Measurements from ENCODE around the gene BCO1. TPM values are rescaled to one million over a fixed set of nuclear protein-coding genes. Genes with fewer than 3 reads are reported as not detected.

Gene BCO1
- total RNA-seq, 4 donors from 2014 or later = not detected

DNA sequence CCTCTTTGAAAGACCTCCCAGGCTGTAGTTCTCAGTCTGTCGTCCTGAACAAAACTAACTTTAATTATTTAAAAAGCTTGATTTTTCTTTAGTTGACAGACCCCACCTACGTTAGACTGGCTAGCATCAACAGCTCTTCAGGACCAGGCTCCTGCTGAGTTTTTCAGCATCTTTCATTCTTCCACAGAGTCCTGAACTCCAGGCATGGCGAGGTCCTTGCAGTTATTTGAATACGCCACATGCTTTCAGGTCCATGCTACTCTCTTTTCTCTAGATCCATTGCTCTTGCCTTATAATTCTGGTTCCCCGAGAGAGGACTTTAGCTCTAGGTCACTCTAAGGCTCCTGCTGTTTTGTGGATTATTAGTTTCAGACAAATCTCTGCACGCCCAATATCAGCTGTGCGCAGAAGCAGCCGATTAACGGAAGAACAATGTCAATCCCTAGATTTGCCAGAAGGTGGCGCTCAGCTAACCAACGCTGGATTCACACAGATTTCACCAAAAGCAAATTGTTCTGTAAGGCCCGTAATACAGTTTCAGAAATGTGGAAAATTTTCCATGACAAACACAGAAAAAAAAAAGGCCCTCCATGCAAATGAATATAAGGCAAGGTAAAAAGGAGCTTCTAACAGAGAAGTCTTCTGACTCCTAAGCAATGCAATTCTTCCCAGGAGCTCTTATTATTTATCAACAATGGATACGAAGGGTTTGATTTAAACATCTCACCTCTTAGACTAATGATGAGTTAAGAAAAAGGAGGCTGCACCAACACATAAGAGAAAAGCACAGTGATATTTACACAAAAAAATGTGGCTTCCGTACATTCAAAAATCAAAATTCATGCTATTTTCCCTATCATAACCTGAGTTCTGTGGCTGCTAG is 33.5 kb upstream of the BCO1 start:
- TF ChIP-seq, protein P1, sequence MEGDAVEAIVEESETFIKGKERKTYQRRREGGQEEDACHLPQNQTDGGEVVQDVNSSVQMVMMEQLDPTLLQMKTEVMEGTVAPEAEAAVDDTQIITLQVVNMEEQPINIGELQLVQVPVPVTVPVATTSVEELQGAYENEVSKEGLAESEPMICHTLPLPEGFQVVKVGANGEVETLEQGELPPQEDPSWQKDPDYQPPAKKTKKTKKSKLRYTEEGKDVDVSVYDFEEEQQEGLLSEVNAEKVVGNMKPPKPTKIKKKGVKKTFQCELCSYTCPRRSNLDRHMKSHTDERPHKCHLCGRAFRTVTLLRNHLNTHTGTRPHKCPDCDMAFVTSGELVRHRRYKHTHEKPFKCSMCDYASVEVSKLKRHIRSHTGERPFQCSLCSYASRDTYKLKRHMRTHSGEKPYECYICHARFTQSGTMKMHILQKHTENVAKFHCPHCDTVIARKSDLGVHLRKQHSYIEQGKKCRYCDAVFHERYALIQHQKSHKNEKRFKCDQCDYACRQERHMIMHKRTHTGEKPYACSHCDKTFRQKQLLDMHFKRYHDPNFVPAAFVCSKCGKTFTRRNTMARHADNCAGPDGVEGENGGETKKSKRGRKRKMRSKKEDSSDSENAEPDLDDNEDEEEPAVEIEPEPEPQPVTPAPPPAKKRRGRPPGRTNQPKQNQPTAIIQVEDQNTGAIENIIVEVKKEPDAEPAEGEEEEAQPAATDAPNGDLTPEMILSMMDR (IDR thresholded peaks at IDR 0.05; ENCODE audit: low read depth) = no peak

DNA sequence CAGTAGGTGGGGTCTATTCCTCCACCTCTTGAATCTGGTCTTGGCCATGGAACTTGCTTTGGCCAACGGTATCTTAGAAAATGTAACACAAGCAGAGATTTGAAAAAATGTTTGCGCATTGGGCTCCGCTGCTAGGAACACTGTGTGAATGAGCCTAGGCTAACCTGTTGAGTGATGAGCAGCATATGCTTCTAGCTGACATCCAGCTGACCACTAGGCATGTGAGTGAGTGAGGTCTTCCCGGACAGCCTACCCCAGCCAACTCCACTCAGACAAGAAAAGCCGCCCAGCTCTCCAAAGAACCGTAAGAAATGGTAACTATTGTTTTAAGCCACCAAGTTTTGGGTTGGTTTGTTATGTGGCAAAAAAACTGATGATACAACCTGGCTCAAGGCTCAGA is 31.4 kb upstream of the BCO1 start:
- TF ChIP-seq, protein P1 (IDR thresholded peaks at IDR 0.05; ENCODE audit: low read depth) = no peak

DNA sequence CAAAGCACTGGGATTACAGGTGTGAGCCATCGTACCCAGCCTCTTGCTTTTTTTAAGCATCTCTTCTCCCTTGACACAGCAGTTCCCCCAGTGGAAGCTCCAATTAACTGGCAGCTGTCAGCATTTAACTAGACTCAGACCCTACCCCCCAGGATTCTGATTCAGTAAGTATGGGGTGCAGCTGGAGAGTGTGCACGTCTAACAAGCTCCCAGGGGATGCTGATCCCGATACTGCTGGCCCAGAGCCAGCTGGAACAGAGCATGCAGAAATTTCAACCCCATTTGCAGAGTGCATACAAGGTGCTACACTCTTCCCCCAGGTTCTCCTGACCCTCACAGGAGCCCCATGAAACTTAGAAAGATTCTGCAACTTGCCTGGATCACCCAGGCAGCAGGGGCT is 27.7 kb upstream of the BCO1 start:
- TF ChIP-seq, protein P1 (IDR thresholded peaks at IDR 0.05; ENCODE audit: low read depth) = no peak

DNA sequence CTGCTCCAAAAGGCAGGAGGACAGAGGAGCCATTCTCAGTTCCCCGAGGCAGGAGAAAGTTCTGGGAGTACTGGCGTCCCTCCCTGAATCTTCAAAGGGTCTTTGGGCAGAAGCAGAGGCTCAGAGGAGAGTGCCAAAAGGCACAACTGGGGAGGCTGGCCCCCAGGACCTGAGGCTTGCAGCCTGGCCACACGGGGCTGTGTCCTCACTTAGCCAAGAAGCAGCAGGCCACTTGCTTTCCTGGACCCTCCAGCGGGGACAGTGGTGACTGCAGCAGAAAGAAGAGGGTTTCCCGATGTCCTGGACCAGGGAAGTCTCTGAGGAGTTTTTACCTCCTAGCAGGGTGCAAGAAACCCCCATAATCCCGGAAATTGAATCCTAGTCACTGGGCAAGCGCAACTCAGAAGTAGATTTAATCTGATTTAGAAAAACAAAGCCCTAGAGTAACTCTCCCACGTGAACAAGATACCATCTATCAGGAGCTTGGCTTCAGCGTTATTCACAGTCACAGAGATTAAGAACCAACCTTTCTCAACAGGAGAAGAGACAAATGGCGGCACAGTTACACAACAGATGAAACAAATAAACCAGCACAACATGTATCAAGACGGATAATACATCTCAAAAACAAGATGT is 25.5 kb upstream of the BCO1 start:
- TF ChIP-seq, protein P1 (IDR thresholded peaks at IDR 0.05; ENCODE audit: low read depth) = no peak

DNA sequence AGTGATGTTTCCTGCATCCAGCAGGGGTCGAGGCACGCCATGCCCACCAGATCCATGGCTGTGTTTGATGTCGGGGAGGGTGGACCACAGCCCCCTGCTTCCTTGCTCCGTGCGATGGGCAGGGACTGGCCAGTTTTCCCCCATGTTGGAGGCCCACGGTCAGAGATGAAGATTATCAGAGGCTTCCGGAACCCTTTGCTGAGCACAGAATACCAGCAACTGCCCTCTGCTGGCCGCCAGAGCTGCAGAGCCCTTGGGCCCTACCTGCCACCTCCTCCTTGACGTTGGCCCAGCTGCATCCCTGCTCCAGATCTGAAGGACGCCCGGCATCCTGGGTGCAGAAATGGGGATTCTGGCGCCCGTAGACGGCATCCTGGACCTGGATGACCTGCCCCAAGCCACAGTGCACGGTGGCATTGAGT is 23.7 kb upstream of the BCO1 start:
- TF ChIP-seq, protein P1 (IDR thresholded peaks at IDR 0.05; ENCODE audit: low read depth) = no peak

DNA sequence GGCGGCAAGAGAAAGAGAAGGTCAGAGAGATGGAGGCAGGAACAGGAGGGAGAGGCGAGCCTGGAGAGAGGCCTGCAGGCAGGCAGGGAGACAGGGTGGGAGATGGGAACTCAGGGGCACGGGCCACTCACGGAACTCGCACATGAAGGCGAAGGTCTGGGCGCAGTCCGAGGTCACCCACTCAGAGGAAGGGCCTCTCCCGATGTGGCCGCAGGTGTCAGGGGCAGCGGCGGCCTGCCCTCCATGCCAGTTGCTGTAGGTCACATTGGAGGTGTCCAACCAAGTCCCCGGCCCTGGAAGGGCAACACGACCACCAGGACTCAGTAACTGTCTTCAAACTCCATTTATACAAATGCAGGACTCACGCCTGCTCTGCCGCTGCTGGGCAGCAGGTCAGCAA is 22.4 kb upstream of the BCO1 start:
- TF ChIP-seq, protein P1 (IDR thresholded peaks at IDR 0.05; ENCODE audit: low read depth) = no peak

DNA sequence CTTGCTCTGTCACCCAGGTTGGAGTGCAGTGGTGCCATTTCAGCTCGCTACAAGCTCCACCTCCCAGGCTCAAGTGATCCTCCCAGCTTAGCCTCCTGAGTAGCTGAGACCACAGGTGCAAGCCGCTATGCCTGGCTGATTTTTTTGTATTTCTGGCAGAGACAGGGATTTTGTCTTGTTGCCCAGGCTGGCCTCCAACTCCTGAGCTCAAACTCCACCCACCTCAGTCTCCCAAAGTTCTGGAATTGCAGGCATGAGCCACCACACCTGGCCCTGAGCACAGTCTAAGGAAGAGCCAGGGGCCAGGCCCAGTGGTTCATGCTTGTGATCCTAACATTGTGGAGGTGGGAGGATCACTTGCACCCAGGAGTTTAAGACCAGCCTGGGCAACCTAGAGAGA is 21.8 kb upstream of the BCO1 start:
- TF ChIP-seq, protein P1 (IDR thresholded peaks at IDR 0.05; ENCODE audit: low read depth) = no peak

All from subcutaneous adipose tissue (tissue), 4 donors.